Nephron (organoid): Measurements from ENCODE around the gene CAMKK2.
A peak's percentile ranks its signal among the peaks of the same experiment; 100 is the strongest.

Experiments used
- H3K27ac Mint-ChIP-seq, 3 experiments: 2 replicates each; pipeline ENCODE4 v1.8.0; 2020; ENCODE audit warnings: mixed read lengths in 3 of 3, mild to moderate bottlenecking in 2 of 3, moderate library complexity in 1 of 3
- H3K27me3 Mint-ChIP-seq: 2 replicates; pipeline ENCODE4 v1.8.0; 2021; ENCODE audit warnings: low read depth, mild to moderate bottlenecking, moderate library complexity, mixed read lengths
- H3K36me3 Mint-ChIP-seq: 2 replicates; pipeline ENCODE4 v1.8.0; 2020; ENCODE audit warnings: low read depth, mixed read lengths
- H3K4me1 Mint-ChIP-seq: 2 replicates; pipeline ENCODE4 v1.8.0; 2020; ENCODE audit warnings: mixed read lengths
- H3K4me3 Mint-ChIP-seq, 3 experiments: 2 replicates each; pipeline ENCODE4 v1.8.0; 2020; ENCODE audit warnings: mild to moderate bottlenecking in 3 of 3, mixed read lengths in 3 of 3, moderate library complexity in 2 of 3
- H3K9me3 Mint-ChIP-seq: 2 replicates; pipeline ENCODE4 v1.8.0; 2020; ENCODE audit warnings: mixed read lengths
- TF ChIP-seq, protein P1 (sequence below), 3 experiments: fragments of 200-600 bp; sonication (generic); IDR thresholded peaks; one replicate each; pipeline ENCODE4 v1.5.0; 2021; ENCODE audit warnings: antibody characterized with exemption in 3 of 3; ENCODE audit not compliant: unreplicated experiment in 3 of 3

CAMKK2 gene

DNA sequence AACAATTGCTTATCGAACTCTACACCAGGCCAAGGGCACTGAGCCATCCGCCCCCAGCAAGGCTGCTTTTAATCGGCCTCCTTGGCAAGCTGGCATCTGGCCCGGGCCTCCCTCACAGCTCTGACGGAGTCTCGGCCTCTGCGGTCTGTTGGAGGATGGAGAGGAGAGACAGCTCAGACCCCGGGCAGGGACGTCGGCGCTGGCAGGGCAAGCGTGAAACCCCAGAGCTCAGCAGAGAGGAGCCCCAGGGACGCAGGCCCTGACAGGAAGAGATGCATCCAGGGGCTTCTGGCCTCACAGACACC, 17.5 kb downstream of the CAMKK2 start:
- H3K27ac Mint-ChIP-seq: peak overlapping the region in 1 of 3 experiments; percentile 59

DNA sequence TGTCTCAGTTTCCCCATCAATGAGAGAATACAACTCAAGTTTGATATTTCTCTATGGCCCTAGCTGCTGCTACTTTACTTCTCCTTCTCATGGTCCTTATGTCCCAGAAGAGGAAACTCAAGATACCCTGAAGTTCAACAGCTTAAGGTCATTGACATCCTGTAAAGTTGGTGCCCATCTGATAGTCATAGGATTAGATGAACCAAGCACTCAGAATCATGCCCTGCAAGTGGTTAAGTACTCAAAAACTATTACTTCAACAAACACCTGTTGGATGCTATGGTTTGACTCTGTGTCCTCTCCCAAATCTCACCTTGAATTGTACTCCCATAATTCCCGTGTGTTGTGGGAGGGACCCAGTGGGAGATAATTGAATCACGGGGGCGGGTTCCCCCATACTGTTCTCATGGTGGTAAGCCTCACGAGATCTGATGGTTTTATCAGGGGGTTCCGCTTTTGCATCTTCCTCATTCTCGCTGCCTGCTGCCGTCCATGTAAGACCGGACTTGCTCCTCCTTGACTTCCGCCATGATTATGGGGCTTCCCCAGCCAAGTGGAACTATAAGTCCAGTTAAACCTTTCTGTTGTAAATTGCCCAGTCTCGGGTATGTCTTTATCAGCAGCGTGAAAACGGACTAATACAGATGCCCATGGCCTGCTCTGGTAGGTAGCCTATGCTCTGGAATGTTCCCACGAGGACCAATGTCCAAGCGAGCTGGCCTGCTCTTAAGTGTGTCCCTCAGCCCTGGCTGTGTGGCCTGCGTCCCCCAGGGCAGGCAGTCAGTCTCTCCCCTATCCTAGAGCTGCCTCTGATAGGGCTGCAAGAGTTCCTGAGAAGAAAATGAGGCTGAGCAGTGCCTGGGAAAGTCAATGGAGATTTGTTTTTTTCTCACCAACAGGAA, 18.1 kb downstream of the CAMKK2 start:
- peaks cover 34% of the 10 kb centered on the region for H3K36me3 Mint-ChIP-seq
- TF ChIP-seq, protein P1, sequence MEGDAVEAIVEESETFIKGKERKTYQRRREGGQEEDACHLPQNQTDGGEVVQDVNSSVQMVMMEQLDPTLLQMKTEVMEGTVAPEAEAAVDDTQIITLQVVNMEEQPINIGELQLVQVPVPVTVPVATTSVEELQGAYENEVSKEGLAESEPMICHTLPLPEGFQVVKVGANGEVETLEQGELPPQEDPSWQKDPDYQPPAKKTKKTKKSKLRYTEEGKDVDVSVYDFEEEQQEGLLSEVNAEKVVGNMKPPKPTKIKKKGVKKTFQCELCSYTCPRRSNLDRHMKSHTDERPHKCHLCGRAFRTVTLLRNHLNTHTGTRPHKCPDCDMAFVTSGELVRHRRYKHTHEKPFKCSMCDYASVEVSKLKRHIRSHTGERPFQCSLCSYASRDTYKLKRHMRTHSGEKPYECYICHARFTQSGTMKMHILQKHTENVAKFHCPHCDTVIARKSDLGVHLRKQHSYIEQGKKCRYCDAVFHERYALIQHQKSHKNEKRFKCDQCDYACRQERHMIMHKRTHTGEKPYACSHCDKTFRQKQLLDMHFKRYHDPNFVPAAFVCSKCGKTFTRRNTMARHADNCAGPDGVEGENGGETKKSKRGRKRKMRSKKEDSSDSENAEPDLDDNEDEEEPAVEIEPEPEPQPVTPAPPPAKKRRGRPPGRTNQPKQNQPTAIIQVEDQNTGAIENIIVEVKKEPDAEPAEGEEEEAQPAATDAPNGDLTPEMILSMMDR (IDR thresholded peaks at IDR 0.05; ENCODE audit: unreplicated experiment in 3 of 3): no peak
- no peak overlapping the region for H3K4me3 Mint-ChIP-seq
- no peaks in the 10 kb centered on the region for H3K9me3 Mint-ChIP-seq
- H3K4me1 Mint-ChIP-seq: peaks cover 17% of the 10 kb centered on the region
- H3K27me3 Mint-ChIP-seq: no peaks in the 10 kb centered on the region
- peak overlapping the region in 1 of 3 experiments; percentile 59 for H3K27ac Mint-ChIP-seq

More for the DNA sequence above, 17.5 kb downstream of the CAMKK2 start:
- no peaks in the 10 kb centered on the region for H3K9me3 Mint-ChIP-seq
- H3K4me3 Mint-ChIP-seq: no peak overlapping the region
- peaks cover 34% of the 10 kb centered on the region for H3K36me3 Mint-ChIP-seq
- no peaks in the 10 kb centered on the region for H3K27me3 Mint-ChIP-seq
- TF ChIP-seq, protein P1 (IDR thresholded peaks at IDR 0.05; ENCODE audit: unreplicated experiment in 3 of 3): no peak
- H3K4me1 Mint-ChIP-seq: peaks cover 17% of the 10 kb centered on the region

DNA sequence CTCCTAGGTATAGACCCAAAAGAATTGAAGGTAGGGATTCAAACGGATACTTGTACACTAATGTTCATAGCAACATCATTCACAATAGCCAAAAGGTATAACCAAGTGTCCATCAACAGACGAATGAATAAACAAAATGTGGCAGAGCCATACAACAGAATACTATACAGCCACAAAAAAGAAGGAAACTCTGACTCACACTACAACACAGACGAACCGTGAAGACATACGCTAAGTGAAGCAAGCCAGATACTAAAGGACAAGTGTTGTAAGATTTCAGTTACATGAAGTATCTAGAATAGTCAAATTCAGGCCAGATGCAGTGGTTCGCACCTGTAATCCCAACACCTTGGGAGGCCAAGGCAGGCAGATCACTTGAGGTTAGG, 19.1 kb downstream of the CAMKK2 start:
- no peak overlapping the region for H3K27ac Mint-ChIP-seq
- TF ChIP-seq, protein P1 (IDR thresholded peaks at IDR 0.05; ENCODE audit: unreplicated experiment in 3 of 3): no peak

DNA sequence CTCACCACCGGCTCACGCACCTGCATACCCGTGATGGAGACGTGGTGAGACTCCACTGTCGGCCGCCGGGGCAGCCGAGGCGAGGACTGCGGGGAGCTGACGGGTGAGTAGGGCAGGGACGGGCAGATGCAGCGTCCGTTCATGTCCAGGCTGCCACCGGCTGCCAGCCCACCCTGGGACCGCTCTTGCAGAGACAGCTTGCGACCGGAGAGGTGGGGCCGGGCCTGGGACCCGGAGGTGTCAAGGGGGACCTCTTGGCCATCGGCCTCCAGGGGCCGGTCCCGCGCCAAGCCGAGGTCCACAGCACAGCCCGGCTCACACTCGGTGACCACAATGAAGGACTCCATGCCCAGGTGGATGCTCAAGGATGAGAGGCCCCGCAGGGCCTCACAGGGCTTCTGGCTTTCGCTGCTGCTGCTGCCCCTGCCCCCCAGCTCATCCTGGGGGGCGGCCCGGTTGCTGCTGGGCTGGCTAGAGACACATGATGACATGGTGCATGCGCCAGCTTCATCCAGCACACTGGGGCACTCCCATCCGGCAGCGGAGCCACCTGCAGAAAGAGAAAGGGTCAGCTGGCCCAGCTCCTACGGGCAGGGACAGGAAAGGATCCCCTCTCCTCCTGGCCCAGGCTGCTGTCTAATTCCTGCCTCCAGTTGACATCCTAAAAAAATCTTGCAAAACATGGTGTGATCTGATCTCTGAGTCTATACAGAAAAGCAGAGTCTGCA, 22.3 kb downstream of the CAMKK2 start:
- H3K27ac Mint-ChIP-seq: no peak overlapping the region
- H3K4me1 Mint-ChIP-seq: peaks cover 5% of the 10 kb centered on the region
- H3K9me3 Mint-ChIP-seq: no peaks in the 10 kb centered on the region
- H3K4me3 Mint-ChIP-seq: no peak overlapping the region
- H3K27me3 Mint-ChIP-seq: no peaks in the 10 kb centered on the region
- H3K36me3 Mint-ChIP-seq: peaks cover 51% of the 10 kb centered on the region
- TF ChIP-seq, protein P1 (IDR thresholded peaks at IDR 0.05; ENCODE audit: unreplicated experiment in 3 of 3): no peak

More for the DNA sequence above, 19.1 kb downstream of the CAMKK2 start:
- Mint-ChIP-seq H3K9me3 (no peaks in the 10 kb centered on the region), H3K4me1 (peaks cover 17% of the 10 kb centered on the region), H3K27me3 (no peaks in the 10 kb centered on the region), H3K36me3 (peaks cover 41% of the 10 kb centered on the region), H3K4me3 (no peak overlapping the region)

DNA sequence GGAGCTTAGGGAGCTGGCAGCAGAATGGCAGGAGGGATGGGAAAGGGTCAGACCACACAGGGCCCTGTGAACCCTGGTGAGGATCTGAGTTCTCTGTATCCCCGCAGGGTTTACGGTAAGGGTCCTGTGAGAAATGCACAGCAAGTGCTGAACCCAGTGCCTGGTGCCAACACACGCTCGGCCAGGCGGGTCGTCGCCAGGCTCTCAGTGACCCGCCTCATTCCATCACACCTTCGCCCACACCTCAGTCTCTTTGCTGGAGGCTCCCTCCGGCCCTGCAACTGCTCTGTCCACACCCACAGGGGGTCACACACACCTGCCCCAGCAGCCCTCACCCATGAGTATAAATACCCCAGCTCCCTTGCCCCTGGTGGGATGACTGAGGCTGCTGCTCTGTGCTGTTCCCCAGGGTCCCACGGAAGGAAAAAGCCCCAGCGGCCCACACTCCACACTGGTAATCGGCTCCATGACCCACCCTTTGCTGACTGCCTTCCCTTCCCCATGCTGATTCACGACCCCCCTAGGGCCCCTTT, 23.1 kb downstream of the CAMKK2 start:
- Mint-ChIP-seq H3K4me1 (no peaks in the 10 kb centered on the region), H3K9me3 (no peaks in the 10 kb centered on the region), H3K4me3 (no peak overlapping the region), H3K27ac (no peak overlapping the region), H3K27me3 (no peaks in the 10 kb centered on the region), H3K36me3 (peaks cover 52% of the 10 kb centered on the region)
- TF ChIP-seq, protein P1 (IDR thresholded peaks at IDR 0.05; ENCODE audit: unreplicated experiment in 3 of 3): no peak
